Measurements from ENCODE around the gene RAD51D. TPM values are rescaled to one million over a fixed set of nuclear protein-coding genes. Genes with fewer than 3 reads are reported as not detected.

Gene RAD51D
- total and polyA plus RNA-seq, 10 of the 15 experiments (the other 5 are each of a cell fraction or from before 2014, with no cell fraction given) = 2.6 to 29.3 (median 13.5) TPM

DNA sequence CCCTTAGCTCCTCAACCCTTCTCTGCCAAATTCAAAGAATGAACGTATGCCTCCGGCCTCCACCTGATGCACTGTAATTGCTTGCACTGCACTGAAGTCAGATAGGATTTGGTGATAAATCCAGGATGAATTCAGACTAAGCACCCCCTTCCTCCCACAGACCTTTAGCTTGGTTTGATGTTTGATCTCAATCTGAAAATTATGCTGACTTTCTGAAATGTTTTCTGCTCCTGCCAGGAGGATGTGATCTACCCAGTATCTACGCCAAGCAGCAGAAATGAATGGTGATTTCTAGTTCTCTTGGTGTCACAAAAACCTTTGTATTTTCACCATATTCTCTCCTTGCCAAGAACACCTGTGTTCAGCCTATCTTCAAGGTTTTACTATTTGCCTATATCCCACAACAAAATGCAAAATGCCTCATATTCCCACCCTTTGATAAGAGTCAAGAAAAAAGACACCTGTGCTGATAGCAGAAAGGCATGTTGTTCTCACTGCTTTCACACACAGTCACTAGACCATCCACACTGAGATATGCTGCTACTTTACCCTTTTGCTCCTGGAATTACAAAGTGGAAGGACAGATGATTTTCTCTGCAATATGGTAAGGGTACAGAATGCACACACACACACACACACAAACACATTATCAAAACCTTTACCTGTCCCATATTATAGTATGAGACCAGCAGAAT is 70.8 kb downstream of the RAD51D start:
- POLR2A ChIA-PET = interaction anchor here (0.6 to 2.2 kb wide), 6 partner anchors 14 to 34 kb away, joined by 3 to 9 read pairs (median 4); partner anchors contain the start of gene RFFL
- H3K4me2 ChIP-seq (ENCODE audit: control insufficient read depth, insufficient read depth) = no peak overlapping the region
- in situ Hi-C loops (cut with MboI) = no loop called here
- 98% methylated on average over 3 of the region's 3 CpGs for WGBS (ENCODE audit: insufficient coverage, insufficient replicate concordance, low lambda C conversion rate, missing lambda C conversion rate)
- SMC1A ChIA-PET (ENCODE audit: uncharacterized antibody, unreplicated experiment) = interaction anchor here (1.2 to 12.0 kb wide), 4 partner anchors 16 to 666 kb away, joined by 3 to 221 read pairs (median 49); partner anchors contain the start of gene RFFL
- no TSS peak for BruUV-seq (replicated peaks)
- RAD21 ChIA-PET (ENCODE audit: unreplicated experiment) = interaction anchor here (1.7 to 6.9 kb wide), 3 partner anchors 16 to 71 kb away, joined by 5 to 73 read pairs (median 11); partner anchors contain the start of genes RAD51D and RFFL
- H3K27ac ChIP-seq (ENCODE audit: control insufficient read depth, insufficient read depth) = no peak overlapping the region
- CTCF ChIA-PET = interaction anchor here (0.7 kb wide), 1 partner anchor 39 kb away, joined by 3 read pairs; no protein-coding TSS in a partner anchor
- no peak overlapping the region for H3K4me3 ChIP-seq
- TF ChIP-seq RBBP5 (conservative IDR thresholded peaks at IDR 0.05) = no peak
- TF ChIP-seq, protein P1, sequence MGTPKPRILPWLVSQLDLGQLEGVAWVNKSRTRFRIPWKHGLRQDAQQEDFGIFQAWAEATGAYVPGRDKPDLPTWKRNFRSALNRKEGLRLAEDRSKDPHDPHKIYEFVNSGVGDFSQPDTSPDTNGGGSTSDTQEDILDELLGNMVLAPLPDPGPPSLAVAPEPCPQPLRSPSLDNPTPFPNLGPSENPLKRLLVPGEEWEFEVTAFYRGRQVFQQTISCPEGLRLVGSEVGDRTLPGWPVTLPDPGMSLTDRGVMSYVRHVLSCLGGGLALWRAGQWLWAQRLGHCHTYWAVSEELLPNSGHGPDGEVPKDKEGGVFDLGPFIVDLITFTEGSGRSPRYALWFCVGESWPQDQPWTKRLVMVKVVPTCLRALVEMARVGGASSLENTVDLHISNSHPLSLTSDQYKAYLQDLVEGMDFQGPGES (IDR thresholded peaks at IDR 0.05) = no peak
- no peak for TF ChIP-seq RB1 (IDR thresholded peaks at IDR 0.05; ENCODE audit: borderline replicate concordance)
- TF ChIP-seq KAT2A (conservative IDR thresholded peaks at IDR 0.05; ENCODE audit: control insufficient read depth, low read depth, low read length) = no peak
- TF ChIP-seq NR2C2 (IDR thresholded peaks at IDR 0.05; ENCODE audit: borderline replicate concordance, control insufficient read depth, insufficient read length, low read depth) = no peak
- TF ChIP-seq ZNF274 (IDR thresholded peaks at IDR 0.05; ENCODE audit: insufficient read depth, insufficient read length) = no peak
- TF ChIP-seq MTA2 (IDR thresholded peaks at IDR 0.05; ENCODE audit: low read depth) = no peak
- TF ChIP-seq SRF (IDR thresholded peaks at IDR 0.05; ENCODE audit: low read depth in 2 of 2, low read length in 2 of 2) = no peak
- no peak for TF ChIP-seq TCF3 (IDR thresholded peaks at IDR 0.05; ENCODE audit: borderline replicate concordance, insufficient read depth, low read depth, low read length)
- no peak for TF ChIP-seq RAD51 (IDR thresholded peaks at IDR 0.05)
- TF ChIP-seq, protein P2, sequence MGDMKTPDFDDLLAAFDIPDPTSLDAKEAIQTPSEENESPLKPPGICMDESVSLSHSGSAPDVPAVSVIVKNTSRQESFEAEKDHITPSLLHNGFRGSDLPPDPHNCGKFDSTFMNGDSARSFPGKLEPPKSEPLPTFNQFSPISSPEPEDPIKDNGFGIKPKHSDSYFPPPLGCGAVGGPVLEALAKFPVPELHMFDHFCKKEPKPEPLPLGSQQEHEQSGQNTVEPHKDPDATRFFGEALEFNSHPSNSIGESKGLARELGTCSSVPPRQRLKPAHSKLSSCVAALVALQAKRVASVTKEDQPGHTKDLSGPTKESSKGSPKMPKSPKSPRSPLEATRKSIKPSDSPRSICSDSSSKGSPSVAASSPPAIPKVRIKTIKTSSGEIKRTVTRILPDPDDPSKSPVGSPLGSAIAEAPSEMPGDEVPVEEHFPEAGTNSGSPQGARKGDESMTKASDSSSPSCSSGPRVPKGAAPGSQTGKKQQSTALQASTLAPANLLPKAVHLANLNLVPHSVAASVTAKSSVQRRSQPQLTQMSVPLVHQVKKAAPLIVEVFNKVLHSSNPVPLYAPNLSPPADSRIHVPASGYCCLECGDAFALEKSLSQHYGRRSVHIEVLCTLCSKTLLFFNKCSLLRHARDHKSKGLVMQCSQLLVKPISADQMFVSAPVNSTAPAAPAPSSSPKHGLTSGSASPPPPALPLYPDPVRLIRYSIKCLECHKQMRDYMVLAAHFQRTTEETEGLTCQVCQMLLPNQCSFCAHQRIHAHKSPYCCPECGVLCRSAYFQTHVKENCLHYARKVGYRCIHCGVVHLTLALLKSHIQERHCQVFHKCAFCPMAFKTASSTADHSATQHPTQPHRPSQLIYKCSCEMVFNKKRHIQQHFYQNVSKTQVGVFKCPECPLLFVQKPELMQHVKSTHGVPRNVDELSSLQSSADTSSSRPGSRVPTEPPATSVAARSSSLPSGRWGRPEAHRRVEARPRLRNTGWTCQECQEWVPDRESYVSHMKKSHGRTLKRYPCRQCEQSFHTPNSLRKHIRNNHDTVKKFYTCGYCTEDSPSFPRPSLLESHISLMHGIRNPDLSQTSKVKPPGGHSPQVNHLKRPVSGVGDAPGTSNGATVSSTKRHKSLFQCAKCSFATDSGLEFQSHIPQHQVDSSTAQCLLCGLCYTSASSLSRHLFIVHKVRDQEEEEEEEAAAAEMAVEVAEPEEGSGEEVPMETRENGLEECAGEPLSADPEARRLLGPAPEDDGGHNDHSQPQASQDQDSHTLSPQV (IDR thresholded peaks at IDR 0.05) = no peak
- H3K4me1 ChIP-seq (ENCODE audit: control insufficient read depth, insufficient read depth, low read length) = peaks cover 46% of the 10 kb centered on the region
- no peak for ATAC-seq
- peaks cover 0 to 1% of the 10 kb centered on the region in 2 experiments; a peak in 1 of 4 replicates for H3K36me3 ChIP-seq (ENCODE audit: control insufficient read depth in 2 of 2, insufficient read depth in 2 of 2, low read length in 1 of 2)
- H2AFZ ChIP-seq (ENCODE audit: control insufficient read depth, low read depth, low read length) = no peak overlapping the region
- peaks cover 43% of the 10 kb centered on the region for H3K79me2 ChIP-seq (ENCODE audit: control insufficient read depth, insufficient read depth, low read length)
- no peak for FAIRE-seq
- no peaks in the 10 kb centered on the region for H3K27me3 ChIP-seq (replicated peaks in 1 of 2; ENCODE audit: control insufficient read depth in 2 of 2, insufficient read depth in 2 of 2, low read length in 1 of 2)
- no peak overlapping the region for H3K9ac ChIP-seq (ENCODE audit: control insufficient read depth, insufficient read depth, low read length)
- no peaks in the 10 kb centered on the region for H3K9me3 ChIP-seq (replicated peaks; ENCODE audit: control insufficient read depth, insufficient read depth, low read length)
- intact Hi-C loops (cut with micrococcal nuclease; ENCODE audit: unreplicated experiment) = no loop called here
- DNase-seq (ENCODE audit: low read depth, low spot score) = no peak
- no peaks in the 10 kb centered on the region for H4K20me1 ChIP-seq (ENCODE audit: control insufficient read depth, insufficient read depth)
